ENCODE data around the gene CDK14. TPM values are rescaled to one million over a fixed set of nuclear protein-coding genes. Genes with fewer than 3 reads are reported as not detected.
"Not testable (repeated sequence)": the region's sequence is repeated elsewhere in the genome, so short reads cannot be mapped to it uniquely, and the experiment has no call there.

Gene CDK14
- total RNA-seq, 1 experiment from 2014 or later = 39.1 TPM

GRCh38 chr7:90726623-90727022 is 130.5 kb downstream of the CDK14 start:
- no TSS peak for BruUV-seq (replicated peaks)

DNA sequence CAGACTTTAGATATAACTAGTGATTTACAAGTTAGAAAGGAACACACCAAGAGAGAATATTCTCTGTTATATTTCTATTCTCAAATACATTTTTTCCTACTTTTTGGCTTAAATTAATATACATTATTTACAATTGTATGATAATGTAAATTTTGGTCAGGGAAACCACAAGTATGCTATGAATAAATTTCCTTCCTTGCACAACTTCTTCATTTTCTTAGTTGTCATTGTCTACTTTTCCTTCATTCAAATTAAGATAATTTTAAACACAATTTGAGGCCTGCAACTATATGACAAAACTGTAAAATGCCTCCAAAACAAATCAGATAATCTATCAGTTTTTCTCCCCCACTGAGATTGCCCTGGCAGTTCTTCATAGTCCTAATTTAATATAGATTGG is 131.3 kb downstream of the CDK14 start:
- no peak for DNase-seq
- Histone ChIP-seq H3K27me3 (ENCODE audit: insufficient read depth, low read depth) (no peaks in the 10 kb centered on the region), H3K9me2 (ENCODE audit: insufficient read depth) (no peaks in the 10 kb centered on the region; the same call in 1 of the 2 replicates), H3K27ac (no peak overlapping the region), H2AFZ (no peak overlapping the region), H3K4me1 (replicated peaks; ENCODE audit: insufficient read depth) (no peaks in the 10 kb centered on the region), H3F3A (ENCODE audit: insufficient read depth, low read depth) (no peaks in the 10 kb centered on the region), H3K36me3 (ENCODE audit: low read depth) (no peaks in the 10 kb centered on the region), H3K79me2 (ENCODE audit: low read depth) (no peaks in the 10 kb centered on the region), H3K9me3 (ENCODE audit: insufficient read depth, low read depth) (no peaks in the 10 kb centered on the region), H4K20me1 (ENCODE audit: insufficient read depth) (no peaks in the 10 kb centered on the region), H3K4me2 (no peak overlapping the region), H3K4me3 (no peak overlapping the region)
- no peak for TF ChIP-seq CTCF (conservative IDR thresholded peaks at IDR 0.05)
- TF ChIP-seq EZH2 (IDR thresholded peaks at IDR 0.05; ENCODE audit: low read depth) = no peak
- intact Hi-C loops (cut with micrococcal nuclease; ENCODE audit: unreplicated experiment) = no loop called here
- ChIA-PET CTCF (no interaction called here), POLR2A (ENCODE audit: unreplicated experiment) (no interaction called here)
- no TSS peak for BruUV-seq (replicated peaks)

More at GRCh38 chr7:90726623-90727022, 130.5 kb downstream of the CDK14 start:
- ChIA-PET CTCF (no interaction called here), POLR2A (ENCODE audit: unreplicated experiment) (interaction anchor here (0.6 kb wide), 1 partner anchor 13 kb away, joined by 4 read pairs; no protein-coding TSS in a partner anchor)
- H3K4me3 ChIP-seq = no peak overlapping the region
- H3F3A ChIP-seq (ENCODE audit: insufficient read depth, low read depth) = no peaks in the 10 kb centered on the region
- intact Hi-C loops (cut with micrococcal nuclease; ENCODE audit: unreplicated experiment) = no loop called here
- no peak overlapping the region for H3K27ac ChIP-seq
- H3K9me3 ChIP-seq (ENCODE audit: insufficient read depth, low read depth) = no peaks in the 10 kb centered on the region
- no peaks in the 10 kb centered on the region for H4K20me1 ChIP-seq (ENCODE audit: insufficient read depth)
- H3K9me2 ChIP-seq (ENCODE audit: insufficient read depth) = no peaks in the 10 kb centered on the region; the same call in 1 of the 2 replicates
- no peak overlapping the region for H3K4me2 ChIP-seq
- H2AFZ ChIP-seq = no peak overlapping the region
- H3K27me3 ChIP-seq (ENCODE audit: insufficient read depth, low read depth) = no peaks in the 10 kb centered on the region
- H3K79me2 ChIP-seq (ENCODE audit: low read depth) = no peaks in the 10 kb centered on the region
- DNase-seq = no peak
- no peaks in the 10 kb centered on the region for H3K4me1 ChIP-seq (replicated peaks; ENCODE audit: insufficient read depth)
- no peaks in the 10 kb centered on the region for H3K36me3 ChIP-seq (ENCODE audit: low read depth)
- TF ChIP-seq EZH2 (IDR thresholded peaks at IDR 0.05; ENCODE audit: low read depth) (no peak), CTCF (conservative IDR thresholded peaks at IDR 0.05) (no peak)

GRCh38 chr7:90728568-90728967 is 132.4 kb downstream of the CDK14 start:
- TF ChIP-seq CTCF (conservative IDR thresholded peaks at IDR 0.05) (no peak), EZH2 (IDR thresholded peaks at IDR 0.05; ENCODE audit: low read depth) (no peak)
- Histone ChIP-seq H3K4me1 (replicated peaks; ENCODE audit: insufficient read depth) (no peaks in the 10 kb centered on the region), H3K9me2 (ENCODE audit: insufficient read depth) (no peaks in the 10 kb centered on the region; the same call in 1 of the 2 replicates), H3F3A (ENCODE audit: insufficient read depth, low read depth) (no peaks in the 10 kb centered on the region), H3K27ac (no peak overlapping the region), H3K27me3 (ENCODE audit: insufficient read depth, low read depth) (no peaks in the 10 kb centered on the region), H3K4me2 (no peak overlapping the region), H3K9me3 (ENCODE audit: insufficient read depth, low read depth) (no peaks in the 10 kb centered on the region), H2AFZ (no peak overlapping the region), H3K36me3 (ENCODE audit: low read depth) (no peaks in the 10 kb centered on the region), H3K4me3 (no peak overlapping the region), H4K20me1 (ENCODE audit: insufficient read depth) (no peaks in the 10 kb centered on the region), H3K79me2 (ENCODE audit: low read depth) (no peaks in the 10 kb centered on the region)
- intact Hi-C loops (cut with micrococcal nuclease; ENCODE audit: unreplicated experiment) = no loop called here
- BruUV-seq (replicated peaks) = no TSS peak
- CTCF ChIA-PET = no interaction called here
- DNase-seq = no peak
- POLR2A ChIA-PET (ENCODE audit: unreplicated experiment) = no interaction called here

GRCh38 chr7:90735611-90736280 is 139.6 kb downstream of the CDK14 start:
- H2AFZ ChIP-seq; POLR2A ChIA-PET (ENCODE audit: unreplicated experiment); H3K4me3 ChIP-seq; H3F3A ChIP-seq (ENCODE audit: insufficient read depth, low read depth); H3K4me2 ChIP-seq; CTCF ChIA-PET; H3K9me3 ChIP-seq (ENCODE audit: insufficient read depth, low read depth); H3K4me1 ChIP-seq (replicated peaks; ENCODE audit: insufficient read depth); H3K27ac ChIP-seq; H4K20me1 ChIP-seq (ENCODE audit: insufficient read depth); H3K36me3 ChIP-seq (ENCODE audit: low read depth); BruUV-seq (replicated peaks); intact Hi-C loops (cut with micrococcal nuclease; ENCODE audit: unreplicated experiment); H3K27me3 ChIP-seq (ENCODE audit: insufficient read depth, low read depth); H3K79me2 ChIP-seq (ENCODE audit: low read depth); H3K9me2 ChIP-seq (ENCODE audit: insufficient read depth); DNase-seq: not testable (repeated sequence)
